SK-MEL-5 (cell line): Measurements from ENCODE around the gene ETF1. TPM values are rescaled to one million over a fixed set of nuclear protein-coding genes. Genes with fewer than 3 reads are reported as not detected.
"Not testable (repeated sequence)": the region's sequence is repeated elsewhere in the genome, so short reads cannot be mapped to it uniquely, and the experiment has no call there.

Experiments used
- DNase-seq: peaks from one replicate; pipeline ENCODE4 v3.0.0-alpha.2; 2016; ENCODE audit warnings: low read depth, low spot score
- in situ Hi-C: cut with HindIII; loops from 2 replicates; pipeline ENCODE4 v1.10.0; 2016; ENCODE audit warnings: low sequenced_read_pairs, high pct_unique_total_duplicates, low pct_unique_long_range_greater_than_20kb
- total RNA-seq: library from RNA; depleted of rRNA; stranded (reverse); fragments of >200 nt; shearing (Covaris generic); gene quantifications from 2 replicates; pipeline ENCODE4 v1.2.3, GENCODE V29; 2014

The ETF1 gene
- total RNA-seq, 1 experiment from 2014 or later, result 213 TPM

- in situ Hi-C loops, result no loop called here
- no peak for DNase-seq
These were observed 3.2 kb downstream of the ETF1 start for GRCh38 chr5:138539791-138540190.

- in situ Hi-C loops, result no loop called here
These were observed 4.0 kb downstream of the ETF1 start for GRCh38 chr5:138538943-138539627.

GRCh38 chr5:138536665-138537315 is 6.2 kb downstream of the ETF1 start:
- DNase-seq, result peak; percentile 82
- in situ Hi-C loops, result no loop called here

More at GRCh38 chr5:138538943-138539627, 4.0 kb downstream of the ETF1 start:
- no peak for DNase-seq

GRCh38 chr5:138536215-138536614 is 6.8 kb downstream of the ETF1 start:
- in situ Hi-C loops, result no loop called here
- DNase-seq, result no peak

- no peak for DNase-seq
- in situ Hi-C loops, result no loop called here
These were observed 8.8 kb downstream of the ETF1 start for GRCh38 chr5:138533973-138534941.

GRCh38 chr5:138529812-138530211 is 13.2 kb downstream of the ETF1 start:
- in situ Hi-C loops, result no loop called here
- no peak for DNase-seq

- in situ Hi-C loops, result no loop called here
- no peak for DNase-seq
These were observed 14.1 kb downstream of the ETF1 start for GRCh38 chr5:138528744-138529469.

- DNase-seq, result no peak
- in situ Hi-C loops, result no loop called here
These were observed 14.8 kb downstream of the ETF1 start for GRCh38 chr5:138528208-138528607.

GRCh38 chr5:138527170-138527569 is 15.9 kb downstream of the ETF1 start:
- in situ Hi-C loops, result no loop called here
- no peak for DNase-seq

- DNase-seq, result no peak
- in situ Hi-C loops, result no loop called here
These were observed 19.6 kb downstream of the ETF1 start for GRCh38 chr5:138523406-138523805.

GRCh38 chr5:138520971-138521370 is 22.1 kb downstream of the ETF1 start:
- in situ Hi-C loops, result no loop called here
- DNase-seq, result no peak

- in situ Hi-C loops, result no loop called here
- DNase-seq, result no peak
These were observed 25.6 kb downstream of the ETF1 start for GRCh38 chr5:138517437-138517836.

GRCh38 chr5:138515556-138516245 is 27.3 kb downstream of the ETF1 start:
- DNase-seq, result no peak
- in situ Hi-C loops, result no loop called here

- DNase-seq, result no peak
- in situ Hi-C loops, result no loop called here
These were observed 29.0 kb downstream of the ETF1 start for GRCh38 chr5:138514021-138514420.

- in situ Hi-C loops, result no loop called here
- DNase-seq, result no peak
These were observed 34.1 kb downstream of the ETF1 start for GRCh38 chr5:138508958-138509357.

GRCh38 chr5:138507485-138507884 is 35.6 kb downstream of the ETF1 start:
- in situ Hi-C loops, DNase-seq: not testable (repeated sequence)
